ENCODE data around the gene CHRNA3. TPM values are rescaled to one million over a fixed set of nuclear protein-coding genes. Genes with fewer than 3 reads are reported as not detected.

The CHRNA3 gene
- total RNA-seq, 1 donor from 2014 or later = 1.6 TPM

DNA sequence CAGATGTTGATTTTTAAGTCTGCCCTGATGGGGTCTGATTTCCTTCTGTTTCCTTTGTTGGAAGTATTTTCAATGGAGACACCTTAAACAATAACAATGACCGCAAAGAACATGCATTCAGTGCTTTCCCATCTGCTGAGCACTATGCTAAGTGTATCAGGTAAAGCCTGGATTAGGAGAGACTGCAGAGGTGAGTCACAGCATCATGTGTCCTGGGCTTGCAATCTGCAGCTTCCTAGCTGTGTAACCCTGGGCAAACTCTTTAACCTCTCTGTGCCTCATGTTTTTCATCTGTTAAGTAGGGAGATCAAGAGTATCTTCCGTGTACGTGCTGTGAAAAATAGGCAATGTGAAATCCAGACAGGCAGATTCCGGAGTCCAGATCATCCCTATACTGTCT, 33.5 kb upstream of the CHRNA3 start:
- TF ChIP-seq EZH2 (IDR thresholded peaks at IDR 0.05) = no peak
- H3K4me3 Mint-ChIP-seq = no peak overlapping the region
- peaks cover 6% of the 10 kb centered on the region for H3K4me1 ChIP-seq

GRCh38 chr15:78651930-78652615, 31.3 kb upstream of the CHRNA3 start:
- Histone ChIP-seq H3K27me3 (no peaks in the 10 kb centered on the region), H3K36me3 (no peaks in the 10 kb centered on the region), H2AFZ (replicated peaks) (no peak overlapping the region), H3K9me3 (ENCODE audit: low read depth) (no peaks in the 10 kb centered on the region), H3K27ac (no peak overlapping the region), H4K20me1 (ENCODE audit: low read depth) (no peaks in the 10 kb centered on the region), H3F3A (ENCODE audit: low read depth) (no peaks in the 10 kb centered on the region), H3K79me2 (ENCODE audit: low read depth) (no peaks in the 10 kb centered on the region), H3K4me2 (no peak overlapping the region), H3K9ac (no peak overlapping the region), H3K4me1 (peaks cover 6% of the 10 kb centered on the region), H3K4me3 (no peak overlapping the region)
- Mint-ChIP-seq H3K4me3 (no peak overlapping the region), H3K4me1 (no peaks in the 10 kb centered on the region), H3K27me3 (ENCODE audit: insufficient read depth, low read depth) (peaks cover 4% of the 10 kb centered on the region), H3K9me3 (no peaks in the 10 kb centered on the region), H3K36me3 (no peaks in the 10 kb centered on the region), H3K27ac (no peak overlapping the region)
- DNase-seq (ENCODE audit: low spot score) = no peak
- TF ChIP-seq EZH2phosphoT487 (IDR thresholded peaks at IDR 0.05) = no peak
- no peak for TF ChIP-seq CTCF (IDR thresholded peaks at IDR 0.05)
- TF ChIP-seq EZH2 (IDR thresholded peaks at IDR 0.05) = no peak

More for the DNA sequence above, 33.5 kb upstream of the CHRNA3 start:
- Histone ChIP-seq H2AFZ (replicated peaks) (no peak overlapping the region), H3K27me3 (no peaks in the 10 kb centered on the region), H3K36me3 (no peaks in the 10 kb centered on the region), H3K27ac (no peak overlapping the region), H3K9me3 (ENCODE audit: low read depth) (no peaks in the 10 kb centered on the region), H3K79me2 (ENCODE audit: low read depth) (no peaks in the 10 kb centered on the region), H3K4me3 (no peak overlapping the region), H3K9ac (no peak overlapping the region), H3F3A (ENCODE audit: low read depth) (no peaks in the 10 kb centered on the region), H3K4me2 (no peak overlapping the region), H4K20me1 (ENCODE audit: low read depth) (no peaks in the 10 kb centered on the region)
- Mint-ChIP-seq H3K27me3 (ENCODE audit: insufficient read depth, low read depth) (peaks cover 4% of the 10 kb centered on the region), H3K4me1 (no peaks in the 10 kb centered on the region), H3K36me3 (no peaks in the 10 kb centered on the region), H3K9me3 (no peaks in the 10 kb centered on the region), H3K27ac (no peak overlapping the region)
- DNase-seq (ENCODE audit: low spot score) = no peak

DNA sequence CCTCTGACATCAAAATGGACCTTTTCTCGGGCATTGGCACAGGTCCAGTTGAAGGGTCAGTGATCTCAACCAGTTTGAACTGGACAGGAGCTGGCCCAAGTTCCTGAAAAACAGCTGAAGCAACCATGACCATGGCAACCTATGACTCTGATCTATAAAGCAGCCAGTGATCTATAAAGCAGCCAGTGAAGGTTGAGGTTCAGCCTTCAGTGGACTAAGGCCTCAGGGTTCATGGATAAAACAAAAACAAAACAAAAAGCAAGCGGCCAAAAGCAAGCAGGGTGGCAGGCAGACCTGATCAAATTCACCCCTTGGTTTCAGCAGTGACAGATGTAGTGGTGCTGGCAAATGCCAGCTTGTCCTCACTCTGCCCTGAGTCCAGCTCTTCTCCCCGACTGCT, 30.2 kb upstream of the CHRNA3 start:
- no peak overlapping the region for H3K4me3 ChIP-seq
- H3K79me2 ChIP-seq (ENCODE audit: low read depth) = no peaks in the 10 kb centered on the region
- peaks cover 6% of the 10 kb centered on the region for H3K4me1 ChIP-seq
- H3K9me3 Mint-ChIP-seq = no peaks in the 10 kb centered on the region
- no peaks in the 10 kb centered on the region for H3K4me1 Mint-ChIP-seq
- no peaks in the 10 kb centered on the region for H3K27me3 ChIP-seq
- no peaks in the 10 kb centered on the region for H3K9me3 ChIP-seq (ENCODE audit: low read depth)
- no peaks in the 10 kb centered on the region for H4K20me1 ChIP-seq (ENCODE audit: low read depth)
- no peak overlapping the region for H3K27ac ChIP-seq
- DNase-seq (ENCODE audit: low spot score) = no peak
- peaks cover 6% of the 10 kb centered on the region for H3K27me3 Mint-ChIP-seq (ENCODE audit: insufficient read depth, low read depth)
- no peak overlapping the region for H3K9ac ChIP-seq
- H2AFZ ChIP-seq (replicated peaks) = no peak overlapping the region
- no peaks in the 10 kb centered on the region for H3K36me3 Mint-ChIP-seq
- no peak for TF ChIP-seq CTCF (IDR thresholded peaks at IDR 0.05)
- TF ChIP-seq EZH2phosphoT487 (IDR thresholded peaks at IDR 0.05) = no peak
- TF ChIP-seq EZH2 (IDR thresholded peaks at IDR 0.05) = no peak
- no peak overlapping the region for H3K4me3 Mint-ChIP-seq
- H3F3A ChIP-seq (ENCODE audit: low read depth) = no peaks in the 10 kb centered on the region
- no peaks in the 10 kb centered on the region for H3K36me3 ChIP-seq
- H3K27ac Mint-ChIP-seq = no peak overlapping the region
- no peak overlapping the region for H3K4me2 ChIP-seq

DNA sequence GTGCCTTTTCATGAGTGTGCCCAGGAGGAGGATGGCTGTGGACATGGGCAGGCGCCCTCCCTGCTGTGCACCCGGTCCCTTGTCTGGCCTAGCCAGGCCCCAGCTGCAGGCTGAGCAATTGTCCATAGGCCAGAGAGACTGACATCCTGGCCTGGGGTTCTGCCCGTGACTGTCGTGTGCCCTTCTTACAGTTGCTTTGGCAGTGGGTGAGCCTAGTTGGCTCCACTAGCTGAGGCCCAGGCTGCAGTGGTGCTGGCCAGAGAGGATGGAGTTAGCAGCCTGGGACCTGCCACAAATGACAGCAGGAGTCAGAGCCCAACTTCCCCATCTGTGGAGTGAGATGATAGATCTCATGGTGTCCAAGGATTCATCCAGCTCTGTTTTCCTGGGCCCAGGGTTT, 29.2 kb upstream of the CHRNA3 start:
- H3K4me2 ChIP-seq = no peak overlapping the region
- H3K4me3 ChIP-seq = no peak overlapping the region
- H3K36me3 ChIP-seq = no peaks in the 10 kb centered on the region
- no peak for DNase-seq (ENCODE audit: low spot score)
- H3K27me3 ChIP-seq = no peaks in the 10 kb centered on the region
- TF ChIP-seq EZH2phosphoT487 (IDR thresholded peaks at IDR 0.05) = no peak
- no peak for TF ChIP-seq CTCF (IDR thresholded peaks at IDR 0.05)
- TF ChIP-seq EZH2 (IDR thresholded peaks at IDR 0.05) = no peak
- Mint-ChIP-seq H3K27ac (no peak overlapping the region), H3K9me3 (no peaks in the 10 kb centered on the region), H3K27me3 (ENCODE audit: insufficient read depth, low read depth) (peaks cover 6% of the 10 kb centered on the region), H3K4me1 (no peaks in the 10 kb centered on the region), H3K4me3 (no peak overlapping the region), H3K36me3 (no peaks in the 10 kb centered on the region)
- no peaks in the 10 kb centered on the region for H3F3A ChIP-seq (ENCODE audit: low read depth)
- H3K79me2 ChIP-seq (ENCODE audit: low read depth) = no peaks in the 10 kb centered on the region
- peaks cover 6% of the 10 kb centered on the region for H3K4me1 ChIP-seq
- H4K20me1 ChIP-seq (ENCODE audit: low read depth) = no peaks in the 10 kb centered on the region
- no peak overlapping the region for H3K27ac ChIP-seq
- no peak overlapping the region for H3K9ac ChIP-seq
- H3K9me3 ChIP-seq (ENCODE audit: low read depth) = no peaks in the 10 kb centered on the region
- H2AFZ ChIP-seq (replicated peaks) = no peak overlapping the region

Data from neural progenitor cell (in vitro differentiated cells).